ENCODE results near the gene RNF169.
A peak's percentile ranks its signal among the peaks of the same experiment; 100 is the strongest.

Gene RNF169, protein sequence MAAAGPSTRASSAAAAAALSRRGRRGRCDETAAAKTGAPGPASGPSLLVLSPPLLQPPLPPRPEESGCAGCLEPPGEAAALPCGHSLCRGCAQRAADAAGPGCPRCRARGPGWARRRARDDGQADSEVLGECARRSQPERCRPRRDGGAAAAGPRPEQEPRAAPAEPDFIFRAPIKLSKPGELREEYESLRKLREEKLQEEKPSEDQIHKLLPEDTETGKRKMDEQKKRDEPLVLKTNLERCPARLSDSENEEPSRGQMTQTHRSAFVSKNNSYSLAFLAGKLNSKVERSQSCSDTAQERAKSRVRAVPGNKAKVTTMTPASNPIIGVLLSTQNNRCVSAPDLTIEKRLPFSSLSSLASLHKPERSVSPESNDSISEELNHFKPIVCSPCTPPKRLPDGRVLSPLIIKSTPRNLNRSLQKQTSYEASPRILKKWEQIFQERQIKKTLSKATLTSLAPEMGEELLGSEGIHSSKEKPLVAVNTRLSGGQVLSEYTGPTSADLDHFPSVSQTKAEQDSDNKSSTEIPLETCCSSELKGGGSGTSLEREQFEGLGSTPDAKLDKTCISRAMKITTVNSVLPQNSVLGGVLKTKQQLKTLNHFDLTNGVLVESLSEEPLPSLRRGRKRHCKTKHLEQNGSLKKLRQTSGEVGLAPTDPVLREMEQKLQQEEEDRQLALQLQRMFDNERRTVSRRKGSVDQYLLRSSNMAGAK

DNA sequence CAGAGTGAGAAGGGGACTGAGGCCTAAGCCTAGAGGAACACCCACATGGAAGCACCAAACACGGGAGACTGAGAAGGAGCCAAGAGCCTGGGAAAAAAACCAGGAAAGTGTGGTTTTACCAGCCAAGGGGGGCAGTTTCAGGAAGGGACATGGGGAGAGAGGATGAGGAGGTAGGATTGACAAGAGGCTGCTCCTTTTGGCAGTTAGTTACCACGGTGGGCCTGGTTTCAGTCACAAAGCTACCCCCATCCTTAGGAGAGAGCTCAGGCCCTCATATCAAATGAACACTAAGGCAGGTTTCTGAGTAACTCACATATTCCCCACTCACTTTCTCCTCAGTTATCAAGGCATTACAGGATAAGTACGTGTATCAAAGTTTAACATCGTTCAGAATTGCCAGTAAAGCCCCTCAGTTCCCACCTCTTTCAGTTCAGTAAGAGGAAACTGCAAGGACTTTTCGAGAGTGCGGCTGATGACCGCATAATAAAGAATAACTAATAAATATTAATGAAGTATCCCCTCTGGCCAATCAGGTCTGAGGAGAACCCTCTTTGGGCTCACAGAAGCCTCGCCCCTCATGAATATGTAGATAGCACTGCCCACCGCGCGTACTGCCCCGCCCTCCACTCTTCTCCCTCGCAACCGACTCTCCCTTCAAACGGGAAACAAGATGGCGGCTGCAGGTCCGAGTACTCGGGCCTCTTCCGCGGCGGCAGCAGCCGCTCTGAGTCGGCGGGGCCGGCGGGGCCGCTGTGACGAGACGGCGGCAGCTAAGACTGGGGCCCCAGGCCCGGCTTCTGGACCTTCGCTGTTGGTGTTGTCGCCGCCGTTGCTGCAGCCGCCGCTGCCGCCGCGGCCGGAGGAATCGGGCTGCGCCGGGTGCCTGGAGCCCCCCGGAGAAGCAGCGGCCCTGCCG lies at the start of gene RNF169:
TSS of gene RNF169 (plus strand) at position 639 of the 916 bp plus-strand sequence. CDS start at position 671, 32 bp downstream.
- peak; percentile 96 for DNase-seq

DNA sequence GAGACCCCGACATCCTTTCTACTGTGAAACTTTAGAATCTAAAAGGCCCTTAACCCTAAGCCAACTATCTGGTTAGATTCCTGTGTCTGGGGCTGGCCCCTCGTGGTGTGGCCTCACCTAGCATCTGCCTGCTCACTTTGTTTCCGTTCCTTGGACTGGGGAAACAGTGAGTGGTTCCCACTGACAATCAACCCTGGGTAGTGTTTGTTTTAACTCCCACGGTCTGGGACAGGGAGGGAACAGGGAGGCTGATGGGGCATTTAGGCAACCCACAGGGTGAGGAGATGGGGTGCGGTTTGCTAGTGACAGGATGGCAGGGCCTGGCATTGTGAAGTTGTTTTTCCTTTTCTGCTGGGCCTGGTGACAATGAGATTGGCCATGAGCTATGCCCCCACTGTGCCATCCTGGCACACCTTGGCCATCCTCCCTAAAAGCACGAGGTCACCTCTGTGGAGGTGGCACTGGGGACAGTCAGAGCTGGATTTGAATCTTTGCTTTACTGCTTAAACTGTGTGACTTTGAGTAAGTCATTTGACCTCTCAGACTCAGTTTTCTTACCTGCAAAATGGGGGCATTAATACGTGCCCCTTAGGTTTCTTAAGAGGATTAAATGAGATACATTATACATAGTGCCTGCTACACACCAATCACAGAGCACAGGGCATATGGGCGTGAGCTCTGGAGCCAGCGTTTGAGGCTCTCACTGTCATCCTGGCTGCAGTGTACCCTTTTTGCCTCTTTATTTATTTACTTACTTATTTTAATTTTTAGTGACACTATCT lies 48.8 kb upstream of the RNF169 start:
- no peak for DNase-seq

DNA sequence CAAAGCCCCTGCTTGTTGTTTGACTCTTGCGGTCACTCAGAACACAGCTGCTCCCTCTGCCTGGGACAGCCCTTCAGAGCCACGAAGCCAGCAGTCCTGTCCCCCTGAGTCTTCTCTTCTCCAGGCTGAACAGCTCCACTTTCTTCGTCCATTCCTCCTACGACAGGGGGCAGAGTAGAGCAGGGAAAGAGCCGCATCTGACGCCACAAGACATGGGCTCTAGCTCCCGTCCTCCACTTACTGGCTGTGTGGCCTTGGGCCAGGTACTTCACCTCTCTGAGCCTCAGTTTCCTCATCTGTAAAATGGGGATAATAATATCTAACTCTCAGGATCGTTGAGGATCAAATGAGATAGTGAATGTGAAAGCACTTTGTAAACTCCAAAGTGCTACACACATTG lies 47.3 kb upstream of the RNF169 start:
- no peak for DNase-seq

DNA sequence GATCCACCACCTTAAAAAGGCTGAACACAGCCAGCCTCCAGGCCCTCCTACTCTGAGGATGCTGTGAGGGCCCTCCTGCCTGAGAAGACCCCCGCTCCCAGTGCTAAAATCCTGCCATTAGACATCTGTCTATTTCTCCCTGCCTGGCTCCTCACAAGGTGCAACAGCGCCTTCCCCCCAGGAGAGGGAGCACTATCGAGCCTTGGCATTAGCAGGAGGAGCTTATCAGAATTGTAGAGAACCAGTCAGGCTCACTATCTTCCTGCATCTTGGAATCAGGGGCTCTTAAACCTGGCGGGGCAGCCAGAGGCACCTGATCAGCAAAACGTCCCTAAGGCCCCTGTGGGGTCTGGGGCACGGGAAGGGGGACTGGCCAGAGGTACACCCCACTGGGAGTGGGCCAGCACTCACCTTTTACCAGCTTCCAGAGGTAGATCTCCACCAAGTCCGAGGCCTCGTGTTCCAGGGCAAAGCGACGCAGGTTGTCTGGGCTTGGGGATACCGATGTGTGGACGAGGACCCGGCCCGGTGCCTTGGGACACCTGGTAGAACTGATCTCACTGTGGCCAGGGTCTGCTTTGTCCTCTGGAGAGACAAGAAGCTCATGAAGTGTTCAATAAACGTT lies 46.2 kb upstream of the RNF169 start:
- DNase-seq = peak; percentile 4

DNA sequence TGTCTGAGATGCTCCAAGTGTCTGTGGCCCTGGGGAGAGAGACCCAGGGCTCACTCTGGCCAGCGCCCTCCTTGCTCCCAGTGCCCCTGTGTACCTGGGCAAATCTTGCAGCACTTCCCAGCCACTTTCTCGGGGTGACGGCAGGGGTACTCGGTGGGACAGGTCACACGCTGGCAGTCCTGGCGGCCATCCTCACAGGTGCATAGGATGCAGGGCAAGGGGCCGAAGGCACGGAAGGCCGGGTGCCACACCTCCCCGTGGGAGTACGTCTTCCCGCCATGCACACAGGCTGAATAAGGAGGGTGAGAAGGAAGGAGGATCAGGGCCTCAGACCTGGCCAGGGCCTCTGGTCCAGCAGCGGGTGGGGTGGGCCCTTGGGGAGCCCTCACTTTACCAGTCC lies 45.4 kb upstream of the RNF169 start:
- DNase-seq = no peak

DNA sequence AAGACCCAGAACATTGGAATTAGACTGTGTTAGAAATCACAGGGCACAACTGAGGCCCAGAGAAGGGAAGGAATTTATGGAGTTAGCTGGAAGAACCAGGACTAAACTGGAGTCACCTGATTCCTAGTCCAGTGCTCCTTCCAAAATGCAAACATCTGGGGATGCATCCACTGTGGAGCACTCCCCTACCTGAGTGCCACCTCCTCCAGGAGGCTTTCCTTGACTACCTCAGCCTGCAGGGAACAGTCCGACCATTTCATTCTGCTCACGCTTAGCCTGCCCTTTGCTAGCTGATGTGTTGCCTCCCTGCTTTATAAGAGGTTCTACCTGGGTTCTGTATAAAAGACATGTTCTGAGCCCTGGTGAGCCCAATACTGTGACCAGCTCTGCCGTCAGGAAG lies 41.5 kb upstream of the RNF169 start:
- DNase-seq = no peak

DNA sequence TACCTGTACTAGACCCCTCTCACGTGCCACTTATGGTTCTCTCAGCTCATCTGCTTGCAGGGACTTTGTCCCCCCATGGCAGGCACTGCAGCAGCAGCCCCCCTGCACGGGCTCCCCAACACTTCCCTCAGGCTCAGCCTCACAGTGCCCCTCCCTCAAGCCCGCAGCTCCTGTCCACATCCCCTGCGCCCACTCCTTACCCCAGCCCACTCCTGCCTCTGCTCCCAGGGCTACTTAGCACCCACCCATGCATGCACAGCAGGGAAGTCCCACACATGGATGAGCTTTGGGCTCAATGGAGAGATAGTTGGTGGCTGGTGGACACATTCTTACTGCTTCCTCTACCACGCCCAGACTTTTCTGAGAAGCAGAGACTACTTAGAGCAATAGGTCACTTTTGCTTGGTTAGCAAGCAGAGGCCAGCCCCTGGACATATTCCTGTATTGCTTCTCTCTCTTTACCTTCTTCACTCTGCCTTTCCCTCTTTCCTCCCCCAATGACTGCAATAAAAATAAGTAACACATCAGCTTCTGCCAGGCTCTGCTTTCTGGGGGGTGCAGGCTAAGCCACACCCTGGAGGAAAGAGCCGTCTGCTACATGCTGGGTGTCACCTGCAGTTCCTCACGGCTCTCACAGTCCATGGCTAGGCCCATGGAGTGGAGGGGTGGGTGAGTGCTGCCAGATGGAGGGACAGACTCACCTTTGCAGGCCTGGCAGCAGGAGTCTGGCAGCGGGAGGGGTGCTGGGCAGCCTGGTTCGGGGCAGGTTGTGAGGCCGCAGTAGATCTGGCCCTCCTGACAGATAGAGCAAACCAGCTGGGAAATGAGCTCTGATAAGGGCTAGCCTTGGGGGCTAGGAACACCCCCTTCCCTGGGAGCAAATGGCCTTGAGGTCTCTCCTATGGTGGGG lies 40.8 kb upstream of the RNF169 start:
- no peak for DNase-seq

DNA sequence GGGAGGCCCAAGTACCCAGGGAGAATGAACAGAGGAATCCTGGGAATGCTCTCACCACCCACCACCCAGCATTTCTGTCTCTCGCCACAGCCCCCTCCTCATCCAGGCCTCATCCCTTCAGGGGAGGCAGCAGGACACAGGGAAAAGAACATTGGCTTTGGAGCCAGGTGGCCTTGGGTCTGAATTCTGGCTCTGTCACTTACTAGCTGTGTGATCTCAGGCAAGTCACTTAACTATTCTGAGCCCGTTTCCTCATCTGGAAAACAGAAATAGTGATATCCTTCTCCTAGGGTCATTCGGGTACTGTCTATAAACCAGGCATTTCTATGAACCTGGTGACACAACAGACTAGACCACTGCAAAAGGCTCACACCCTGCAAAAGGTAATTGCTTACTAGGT lies 39.5 kb upstream of the RNF169 start:
- DNase-seq = no peak

DNA sequence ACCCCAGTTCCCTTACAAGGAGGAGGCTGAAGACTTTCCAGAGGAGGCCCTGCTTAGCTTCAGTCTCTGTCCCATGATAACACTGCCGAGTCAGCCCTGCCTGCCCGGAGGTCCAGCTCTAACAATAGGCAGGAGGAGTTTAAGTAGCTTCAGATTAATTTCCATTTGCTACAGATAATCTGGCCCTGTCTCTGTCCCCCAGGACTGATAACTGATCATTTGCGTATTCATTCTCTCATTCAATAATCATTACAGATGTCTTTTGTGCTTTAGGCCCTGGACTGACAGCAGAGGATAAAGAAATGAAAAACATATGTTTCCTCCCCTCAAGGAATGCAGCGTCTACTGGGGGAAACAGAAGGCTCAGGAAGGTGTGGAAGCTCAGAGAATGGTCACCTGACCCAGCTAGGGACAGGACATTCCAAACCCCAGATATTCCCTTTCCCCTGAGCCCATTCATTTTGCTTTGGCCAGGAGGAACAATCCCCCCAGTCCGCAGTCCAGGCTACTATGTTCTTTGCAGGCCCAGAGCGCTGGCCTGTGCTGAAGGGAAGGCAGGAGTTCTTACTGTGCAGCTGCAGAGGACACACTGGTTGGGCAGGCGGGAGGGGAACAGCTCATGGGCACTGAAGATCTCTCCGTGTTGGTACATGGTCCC lies 38.2 kb upstream of the RNF169 start:
- no peak for DNase-seq

DNA sequence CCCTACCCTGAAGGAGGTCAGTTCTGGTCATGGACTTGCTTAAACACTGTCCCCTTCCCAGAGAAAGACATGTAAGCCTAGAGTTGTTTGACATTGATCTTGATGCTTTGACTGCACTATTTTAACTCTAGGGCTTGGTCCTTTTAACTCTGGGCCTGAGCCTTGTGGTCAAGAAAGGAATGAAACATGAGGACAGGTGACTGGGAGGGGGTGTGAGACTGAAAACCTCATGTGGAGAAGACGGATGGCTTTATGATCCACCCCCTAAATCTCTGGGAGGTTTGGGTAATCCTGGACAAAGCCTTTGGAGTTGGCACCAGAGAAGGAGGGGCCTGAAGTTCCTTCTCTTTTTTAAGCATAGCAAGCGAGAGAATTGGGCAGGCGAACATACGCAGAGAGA lies 35.0 kb upstream of the RNF169 start:
- DNase-seq = no peak

DNA sequence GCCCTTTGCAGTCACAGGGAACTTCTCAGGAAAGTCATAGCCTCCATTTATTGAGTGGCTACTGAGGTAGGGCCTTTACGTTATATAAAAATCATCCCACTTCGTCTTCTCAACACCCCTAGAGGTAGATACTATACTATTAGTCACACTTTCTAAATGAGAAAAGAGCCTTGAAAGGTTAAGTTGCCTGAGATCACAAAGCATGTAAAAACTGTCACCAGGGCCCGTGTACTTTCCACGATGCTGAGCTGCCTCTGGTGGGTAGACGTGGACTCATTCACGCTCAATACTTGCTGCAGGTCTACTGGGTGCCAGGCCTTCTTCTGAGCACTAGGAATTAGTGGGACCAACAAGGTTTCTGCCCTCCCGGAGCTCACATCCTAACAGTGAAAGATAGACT lies 33.7 kb upstream of the RNF169 start:
- DNase-seq = no peak

DNA sequence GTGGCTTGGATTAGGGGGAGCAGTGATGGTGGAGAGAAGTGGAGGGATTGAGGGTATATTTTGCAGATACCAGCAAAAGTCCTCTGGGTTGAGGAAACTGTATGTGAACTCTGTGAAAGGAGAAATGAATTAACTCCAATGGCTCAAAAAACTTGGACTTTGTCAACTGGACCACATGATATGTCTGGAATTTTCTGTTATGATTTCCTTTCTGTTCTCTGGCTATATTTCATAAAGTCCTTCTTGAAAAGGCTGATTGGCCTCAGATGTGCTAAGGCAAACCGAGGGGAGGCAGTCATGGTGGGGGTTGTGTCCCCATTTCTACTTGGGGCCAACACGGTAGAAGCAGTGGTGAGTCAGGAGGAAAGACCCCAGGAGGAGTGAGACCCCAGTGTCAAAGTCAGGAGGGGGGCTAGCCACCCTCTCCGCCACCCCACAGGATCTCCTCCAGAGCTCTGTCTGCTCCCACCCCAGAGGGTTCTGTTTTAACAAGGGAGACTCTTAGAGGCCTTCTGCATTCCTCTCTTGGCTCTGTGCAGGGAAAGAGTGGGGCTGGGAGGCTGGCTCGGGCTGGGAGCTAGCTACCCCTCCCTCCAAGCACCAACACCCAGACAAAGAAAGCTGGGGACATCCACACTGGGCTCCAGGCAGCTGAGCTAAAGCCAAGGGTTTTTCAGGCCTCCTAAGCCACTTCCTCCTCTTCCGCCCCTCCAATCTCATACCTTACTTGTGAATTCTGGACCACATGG lies 31.3 kb upstream of the RNF169 start:
- DNase-seq = no peak

DNA sequence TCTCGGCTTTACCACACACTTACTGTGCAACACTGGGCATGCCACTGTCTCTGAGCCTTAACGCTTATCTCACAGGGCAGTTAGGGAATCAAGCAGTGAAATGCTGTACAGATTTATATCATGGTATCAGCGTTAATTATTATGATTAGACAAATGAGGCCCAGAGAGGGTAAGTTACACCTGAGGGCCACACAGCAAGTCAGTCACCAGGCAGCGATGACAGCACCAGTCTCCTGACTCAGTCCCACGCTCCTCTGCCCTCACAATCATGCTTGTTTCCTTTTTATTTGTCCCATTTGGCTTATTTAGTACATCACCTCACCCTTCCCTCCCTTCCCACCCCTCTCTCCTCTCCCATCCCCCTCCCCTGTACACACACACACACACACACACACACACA lies 29.6 kb upstream of the RNF169 start:
- no peak for DNase-seq

DNA sequence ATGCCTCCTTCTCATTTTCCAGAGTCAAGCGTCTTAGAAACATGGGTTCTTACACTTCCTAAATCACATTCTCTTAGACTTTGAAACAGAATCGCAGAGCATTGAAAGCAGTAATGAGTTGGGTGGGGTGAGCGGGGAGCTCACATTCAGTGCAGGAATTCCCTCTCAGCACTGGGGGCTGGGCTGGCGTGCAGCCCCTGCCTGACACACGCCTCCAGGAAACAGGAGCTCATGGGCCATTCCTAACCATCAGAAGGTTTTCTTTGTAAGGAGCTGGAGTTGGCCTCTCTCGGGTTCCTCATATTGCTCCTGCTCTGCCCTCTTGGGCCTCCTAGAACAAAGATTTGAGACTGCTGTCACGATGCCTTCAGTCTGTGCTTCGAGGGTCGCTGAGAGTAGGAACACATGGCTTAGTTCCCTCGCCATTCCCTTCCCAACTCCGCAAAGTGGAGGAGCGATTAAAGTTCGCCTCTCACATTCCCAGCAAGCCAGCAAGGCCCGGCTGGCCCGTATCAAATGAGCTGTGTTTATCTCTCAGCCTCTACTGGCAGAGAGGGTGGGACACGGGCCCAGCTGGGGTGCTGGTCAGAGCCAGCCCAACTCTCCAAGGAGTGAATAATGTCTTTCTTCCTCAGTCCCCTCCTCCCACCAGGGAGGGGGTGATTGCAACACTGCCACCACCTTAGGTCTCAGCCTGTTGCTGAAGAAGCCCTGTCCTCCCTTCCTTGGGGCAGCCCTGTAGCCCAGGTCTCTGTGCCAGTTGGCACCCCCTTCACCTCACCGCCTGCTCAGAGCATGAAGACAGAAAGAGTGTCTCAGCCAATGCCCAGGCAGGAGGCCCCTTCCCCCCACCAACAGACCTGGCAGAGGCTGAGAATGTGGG lies 27.8 kb upstream of the RNF169 start:
- no peak for DNase-seq

DNA sequence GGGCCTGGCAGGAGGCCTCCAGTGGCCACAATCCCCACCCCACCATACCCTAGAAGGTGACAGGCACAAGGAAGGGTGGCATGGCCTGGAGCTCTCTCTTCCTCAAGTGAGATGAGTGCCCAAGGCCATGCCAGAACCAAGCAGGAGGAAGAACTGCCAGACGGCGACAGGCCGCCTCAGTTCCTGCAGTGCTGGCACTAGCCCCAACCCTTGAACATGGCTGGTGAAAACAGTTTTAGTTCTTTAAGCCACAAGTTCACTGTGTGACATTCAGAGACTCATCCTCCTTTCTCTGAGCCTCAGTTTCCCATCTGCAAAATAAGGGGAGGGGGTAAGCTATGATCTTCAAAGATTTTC lies 27.2 kb upstream of the RNF169 start:
- DNase-seq = no peak

DNA sequence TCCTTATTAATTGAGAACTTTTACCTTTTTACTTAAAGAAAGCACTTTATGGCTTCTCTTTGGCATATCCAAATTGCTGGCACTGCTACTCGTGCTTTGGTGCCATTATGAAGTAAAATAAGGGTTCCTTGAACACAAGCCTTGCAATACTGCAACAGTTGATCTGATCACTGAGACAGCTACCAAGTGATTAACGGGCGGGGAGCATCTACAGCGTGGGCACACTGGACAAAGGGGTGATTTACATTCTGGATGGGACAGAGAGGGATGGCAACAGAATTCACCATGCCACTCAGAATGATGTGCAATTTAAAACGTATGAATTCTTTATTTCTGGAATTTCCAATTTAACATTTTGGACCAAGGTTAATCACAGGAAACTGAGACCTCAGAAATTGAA lies 25.1 kb upstream of the RNF169 start:
- DNase-seq = no peak

DNA sequence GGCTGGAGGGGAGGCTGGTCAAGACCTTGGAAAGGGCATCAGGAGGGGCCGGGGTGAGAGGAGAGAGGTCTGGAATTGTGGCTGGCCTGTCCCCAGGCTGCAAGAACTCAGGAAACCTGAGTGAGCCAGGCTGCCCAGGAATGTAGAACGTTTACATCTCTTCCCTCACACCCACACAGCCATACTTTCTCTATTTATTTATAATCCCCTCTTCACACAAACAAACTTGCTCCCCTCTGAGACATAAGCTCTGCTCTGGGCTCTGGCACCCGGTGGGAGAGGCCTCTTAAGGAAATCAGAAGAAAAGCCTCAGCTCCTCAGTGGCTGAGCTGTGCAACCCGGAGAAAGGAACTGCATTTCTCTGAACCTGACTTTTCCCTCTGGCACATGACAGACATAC lies 22.9 kb upstream of the RNF169 start:
- DNase-seq = no peak

DNA sequence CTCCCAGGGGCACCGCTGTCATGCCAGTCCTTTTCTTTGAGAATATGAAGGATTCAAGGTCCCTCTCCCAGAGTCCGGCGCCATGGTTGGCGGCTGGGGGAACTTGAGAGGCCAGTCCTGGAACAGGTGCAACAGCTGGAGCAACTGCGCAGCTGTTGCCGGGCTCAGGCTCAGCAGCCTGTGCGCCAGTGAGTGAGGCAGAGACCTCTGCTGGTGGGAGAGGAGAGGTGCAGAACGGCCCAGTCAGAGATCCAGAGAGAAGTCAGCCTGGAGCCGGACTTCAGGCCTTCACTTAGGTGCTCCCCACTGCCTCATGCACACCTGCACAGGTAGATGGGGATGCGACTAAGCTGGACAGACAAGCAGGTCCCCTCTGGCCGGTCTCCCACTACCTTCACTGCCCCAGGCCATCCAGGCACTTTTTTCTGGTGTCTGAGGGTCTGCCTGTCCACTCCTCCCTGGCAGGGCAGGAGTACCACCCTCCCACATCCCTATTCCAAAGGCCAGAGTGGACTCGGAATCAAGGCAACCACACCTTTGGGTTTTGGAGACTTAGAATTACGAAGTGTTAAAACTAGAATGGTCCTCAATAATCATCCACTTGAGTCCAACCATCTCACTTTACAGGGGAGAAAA lies 22.0 kb upstream of the RNF169 start:
- peak; percentile 34 for DNase-seq
